K562 (cell line): ENCODE data around the gene PALLD.

ENCODE experiments used
- CTCF ChIP-seq, 3 experiments: IDR thresholded peaks in 2 of 3; conservative IDR thresholded peaks in 1 of 3; 2 replicates each; pipeline ENCODE4 v1.5.1; 2011 to 2012; ENCODE audit warnings: low read length in 3 of 3, mild to moderate bottlenecking in 3 of 3, control low read depth in 2 of 3, improper control_type of control experiment in 1 of 3, inconsistent platforms in 1 of 3, low read depth in 1 of 3, mixed read lengths in 1 of 3, moderate library complexity in 1 of 3; ENCODE audit not compliant: insufficient read depth in 2 of 3
- EP300 ChIP-seq: IDR thresholded peaks from 2 replicates; pipeline ENCODE4 v1.6.1; 2012; ENCODE audit warnings: low read length, improper control_type of control experiment
- FOXA1 ChIP-seq: fragments of 450-650 bp; IDR thresholded peaks from 2 replicates; pipeline ENCODE4 v1.6.1; 2016; ENCODE audit warnings: mild to moderate bottlenecking, borderline replicate concordance
- FOXP1 ChIP-seq: sonication (generic); formaldehyde crosslinking; IDR thresholded peaks from 2 replicates; pipeline ENCODE4 v1.8.0; 2022; ENCODE audit warnings: mild to moderate bottlenecking, missing genetic modification reagents
- HDAC2 ChIP-seq: fragments of 450-650 bp; IDR thresholded peaks from 2 replicates; pipeline ENCODE4 v1.6.1; 2016; ENCODE audit warnings: mild to moderate bottlenecking
- JUNB ChIP-seq: fragments of 450-650 bp; formaldehyde crosslinking; conservative IDR thresholded peaks from 2 replicates; pipeline ENCODE4 v1.4.0; 2020; ENCODE audit warnings: mild to moderate bottlenecking
- KDM1A ChIP-seq, 2 experiments: fragments of 450-650 bp; IDR thresholded peaks; 2 replicates each; pipeline ENCODE4 v1.6.1; 2016; ENCODE audit warnings: mild to moderate bottlenecking in 2 of 2
- NFRKB ChIP-seq: fragments of 450-650 bp; IDR thresholded peaks from 2 replicates; pipeline ENCODE4 v1.6.1; 2016; ENCODE audit warnings: low read depth
- POLR2AphosphoS5 ChIP-seq: IDR thresholded peaks from 2 replicates; pipeline ENCODE4 v1.6.1; 2011; ENCODE audit warnings: mild to moderate bottlenecking, low read depth, low read length, moderate library complexity; ENCODE audit not compliant: control insufficient read depth, insufficient read depth
- THAP7 ChIP-seq: fragments of 250-450 bp; sonication (Bioruptor Pico); IDR thresholded peaks from 2 replicates; pipeline ENCODE4 v1.5.0; 2021
- TRIM24 ChIP-seq, 2 experiments: fragments of 450-650 bp; IDR thresholded peaks; 2 replicates each; pipeline ENCODE4 v1.6.1; 2016

GRCh38 chr4:168713253-168713652 lies 216.4 kb downstream of the PALLD start:
- TF ChIP-seq FOXA1 (no peak), CTCF (IDR thresholded peaks at IDR 0.05 in 2 of 3, conservative IDR thresholded peaks at IDR 0.05 in 1 of 3; ENCODE audit: insufficient read depth in 2 of 3, low read depth in 1 of 3, low read length in 3 of 3) (no peak), TRIM24 (IDR thresholded peaks at IDR 0.05) (no peak), NFRKB (no peak), JUNB (CRISPR knock-in tag) (no peak), POLR2AphosphoS5 (no peak), THAP7 (CRISPR knock-in tag) (no peak), KDM1A (IDR thresholded peaks at IDR 0.05) (no peak), EP300 (no peak), FOXP1 (CRISPR knock-in tag) (no peak), HDAC2 (no peak)
